Nephron (organoid): ENCODE data around the gene ALKBH5.

Experiments used
- H3K27ac Mint-ChIP-seq, 3 experiments: 2 replicates each; pipeline ENCODE4 v1.8.0; 2020; ENCODE audit warnings: mixed read lengths in 3 of 3, mild to moderate bottlenecking in 2 of 3, moderate library complexity in 1 of 3
- H3K27me3 Mint-ChIP-seq: 2 replicates; pipeline ENCODE4 v1.8.0; 2021; ENCODE audit warnings: low read depth, mild to moderate bottlenecking, moderate library complexity, mixed read lengths
- H3K36me3 Mint-ChIP-seq: 2 replicates; pipeline ENCODE4 v1.8.0; 2020; ENCODE audit warnings: low read depth, mixed read lengths
- H3K4me1 Mint-ChIP-seq: 2 replicates; pipeline ENCODE4 v1.8.0; 2020; ENCODE audit warnings: mixed read lengths
- H3K4me3 Mint-ChIP-seq, 3 experiments: 2 replicates each; pipeline ENCODE4 v1.8.0; 2020; ENCODE audit warnings: mild to moderate bottlenecking in 3 of 3, mixed read lengths in 3 of 3, moderate library complexity in 2 of 3
- H3K9me3 Mint-ChIP-seq: 2 replicates; pipeline ENCODE4 v1.8.0; 2020; ENCODE audit warnings: mixed read lengths
- TF ChIP-seq, protein P1 (sequence below), 3 experiments: fragments of 200-600 bp; sonication (generic); IDR thresholded peaks; one replicate each; pipeline ENCODE4 v1.5.0; 2021; ENCODE audit warnings: antibody characterized with exemption in 3 of 3; ENCODE audit not compliant: unreplicated experiment in 3 of 3

ALKBH5 gene

DNA sequence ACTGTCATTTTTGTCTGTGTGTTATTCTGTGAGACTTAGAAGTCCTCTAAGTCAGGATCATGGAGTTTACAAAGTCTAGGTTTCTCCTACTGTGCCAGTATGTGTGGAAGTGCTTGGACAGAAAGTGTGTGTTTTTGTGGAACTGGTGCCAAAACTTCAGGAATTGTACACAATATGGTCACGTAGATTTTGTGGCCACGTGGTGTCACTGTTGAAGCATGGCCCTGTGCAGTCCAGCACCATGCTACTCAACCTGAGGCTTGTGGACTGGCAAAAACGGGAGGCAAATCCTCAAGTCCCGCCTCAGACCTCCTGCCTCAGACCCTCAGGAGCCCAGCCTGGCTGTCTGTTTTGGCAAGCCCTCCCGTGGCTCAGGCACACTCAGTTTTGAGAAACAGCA, 16.7 kb upstream of the ALKBH5 start:
- Mint-ChIP-seq H3K4me1 (peaks cover under 1% of the 10 kb centered on the region), H3K27me3 (peaks cover 4% of the 10 kb centered on the region), H3K9me3 (no peaks in the 10 kb centered on the region), H3K36me3 (no peaks in the 10 kb centered on the region), H3K4me3 (no peak overlapping the region), H3K27ac (no peak overlapping the region)
- TF ChIP-seq, protein P1, sequence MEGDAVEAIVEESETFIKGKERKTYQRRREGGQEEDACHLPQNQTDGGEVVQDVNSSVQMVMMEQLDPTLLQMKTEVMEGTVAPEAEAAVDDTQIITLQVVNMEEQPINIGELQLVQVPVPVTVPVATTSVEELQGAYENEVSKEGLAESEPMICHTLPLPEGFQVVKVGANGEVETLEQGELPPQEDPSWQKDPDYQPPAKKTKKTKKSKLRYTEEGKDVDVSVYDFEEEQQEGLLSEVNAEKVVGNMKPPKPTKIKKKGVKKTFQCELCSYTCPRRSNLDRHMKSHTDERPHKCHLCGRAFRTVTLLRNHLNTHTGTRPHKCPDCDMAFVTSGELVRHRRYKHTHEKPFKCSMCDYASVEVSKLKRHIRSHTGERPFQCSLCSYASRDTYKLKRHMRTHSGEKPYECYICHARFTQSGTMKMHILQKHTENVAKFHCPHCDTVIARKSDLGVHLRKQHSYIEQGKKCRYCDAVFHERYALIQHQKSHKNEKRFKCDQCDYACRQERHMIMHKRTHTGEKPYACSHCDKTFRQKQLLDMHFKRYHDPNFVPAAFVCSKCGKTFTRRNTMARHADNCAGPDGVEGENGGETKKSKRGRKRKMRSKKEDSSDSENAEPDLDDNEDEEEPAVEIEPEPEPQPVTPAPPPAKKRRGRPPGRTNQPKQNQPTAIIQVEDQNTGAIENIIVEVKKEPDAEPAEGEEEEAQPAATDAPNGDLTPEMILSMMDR (IDR thresholded peaks at IDR 0.05; ENCODE audit: unreplicated experiment in 3 of 3): no peak

DNA sequence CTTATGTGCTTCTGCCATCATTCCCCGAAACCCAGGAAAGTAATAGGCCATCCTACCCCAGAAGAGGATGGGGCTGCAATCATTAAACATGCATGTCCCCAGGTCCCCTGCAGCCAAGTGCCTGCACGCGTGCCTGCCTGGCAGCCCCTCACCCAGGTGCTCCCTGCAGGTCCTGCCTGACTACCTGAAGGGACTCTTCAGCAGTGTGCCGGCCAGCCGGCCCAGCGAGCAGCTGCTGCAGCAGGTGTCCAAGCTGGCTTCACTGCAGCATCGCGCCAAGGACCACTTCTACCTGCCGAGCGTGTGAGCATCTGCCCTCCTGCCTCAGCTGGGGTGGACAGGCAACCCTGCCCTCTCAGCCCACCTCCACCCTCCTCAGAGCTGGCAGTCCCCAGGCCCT, 16.2 kb upstream of the ALKBH5 start:
- TF ChIP-seq, protein P1 (IDR thresholded peaks at IDR 0.05; ENCODE audit: unreplicated experiment in 3 of 3): no peak
- H3K36me3 Mint-ChIP-seq: no peaks in the 10 kb centered on the region
- no peaks in the 10 kb centered on the region for H3K4me1 Mint-ChIP-seq
- H3K9me3 Mint-ChIP-seq: no peaks in the 10 kb centered on the region
- no peak overlapping the region for H3K27ac Mint-ChIP-seq
- H3K27me3 Mint-ChIP-seq: peaks cover 4% of the 10 kb centered on the region
- H3K4me3 Mint-ChIP-seq: no peak overlapping the region

- peak overlapping the region in 1 of 3 experiments; percentile 35 for H3K27ac Mint-ChIP-seq
- H3K9me3 Mint-ChIP-seq: no peaks in the 10 kb centered on the region
- H3K4me1 Mint-ChIP-seq: peaks cover 8% of the 10 kb centered on the region
- H3K4me3 Mint-ChIP-seq: no peak overlapping the region
- no peaks in the 10 kb centered on the region for H3K27me3 Mint-ChIP-seq
- H3K36me3 Mint-ChIP-seq: no peaks in the 10 kb centered on the region
- TF ChIP-seq, protein P1 (IDR thresholded peaks at IDR 0.05; ENCODE audit: unreplicated experiment in 3 of 3): no peak
These were observed 10.9 kb upstream of the ALKBH5 start for GRCh38 chr17:18172531-18173278.

- H3K9me3 Mint-ChIP-seq: no peaks in the 10 kb centered on the region
- no peak overlapping the region for H3K4me3 Mint-ChIP-seq
- TF ChIP-seq, protein P1 (IDR thresholded peaks at IDR 0.05; ENCODE audit: unreplicated experiment in 3 of 3): no peak
- H3K36me3 Mint-ChIP-seq: no peaks in the 10 kb centered on the region
- peak overlapping the region in 1 of 3 experiments; percentile 46 for H3K27ac Mint-ChIP-seq
- H3K4me1 Mint-ChIP-seq: peaks cover 8% of the 10 kb centered on the region
- no peaks in the 10 kb centered on the region for H3K27me3 Mint-ChIP-seq
These were observed 9.9 kb upstream of the ALKBH5 start for GRCh38 chr17:18173740-18174139.

GRCh38 chr17:18176176-18176575, 7.5 kb upstream of the ALKBH5 start:
- H3K4me1 Mint-ChIP-seq: peaks cover 26% of the 10 kb centered on the region
- no peaks in the 10 kb centered on the region for H3K9me3 Mint-ChIP-seq
- no peak overlapping the region for H3K4me3 Mint-ChIP-seq
- H3K36me3 Mint-ChIP-seq: no peaks in the 10 kb centered on the region
- TF ChIP-seq, protein P1 (IDR thresholded peaks at IDR 0.05; ENCODE audit: unreplicated experiment in 3 of 3): no peak
- no peaks in the 10 kb centered on the region for H3K27me3 Mint-ChIP-seq
- peak overlapping the region; percentile 40 to 56 (median 51) for H3K27ac Mint-ChIP-seq

- Mint-ChIP-seq H3K27me3 (no peaks in the 10 kb centered on the region), H3K4me3 (no peak overlapping the region), H3K9me3 (no peaks in the 10 kb centered on the region), H3K4me1 (peaks cover 35% of the 10 kb centered on the region), H3K27ac (peak overlapping the region in 1 of 3 experiments; percentile 54), H3K36me3 (no peaks in the 10 kb centered on the region)
- TF ChIP-seq, protein P1 (IDR thresholded peaks at IDR 0.05; ENCODE audit: unreplicated experiment in 3 of 3): no peak
These were observed 6.5 kb upstream of the ALKBH5 start for GRCh38 chr17:18177133-18177532.
